Germinal center (tissue), 1 donor: ENCODE data around the gene GDNF.
"Not testable (repeated sequence)": the region's sequence is repeated elsewhere in the genome, so short reads cannot be mapped to it uniquely, and the experiment has no call there.

ENCODE experiments used
- DNase-seq: peaks from one replicate; pipeline ENCODE4 v3.0.0; 2012; ENCODE audit warnings: mixed read lengths, low spot score

The GDNF gene

DNA sequence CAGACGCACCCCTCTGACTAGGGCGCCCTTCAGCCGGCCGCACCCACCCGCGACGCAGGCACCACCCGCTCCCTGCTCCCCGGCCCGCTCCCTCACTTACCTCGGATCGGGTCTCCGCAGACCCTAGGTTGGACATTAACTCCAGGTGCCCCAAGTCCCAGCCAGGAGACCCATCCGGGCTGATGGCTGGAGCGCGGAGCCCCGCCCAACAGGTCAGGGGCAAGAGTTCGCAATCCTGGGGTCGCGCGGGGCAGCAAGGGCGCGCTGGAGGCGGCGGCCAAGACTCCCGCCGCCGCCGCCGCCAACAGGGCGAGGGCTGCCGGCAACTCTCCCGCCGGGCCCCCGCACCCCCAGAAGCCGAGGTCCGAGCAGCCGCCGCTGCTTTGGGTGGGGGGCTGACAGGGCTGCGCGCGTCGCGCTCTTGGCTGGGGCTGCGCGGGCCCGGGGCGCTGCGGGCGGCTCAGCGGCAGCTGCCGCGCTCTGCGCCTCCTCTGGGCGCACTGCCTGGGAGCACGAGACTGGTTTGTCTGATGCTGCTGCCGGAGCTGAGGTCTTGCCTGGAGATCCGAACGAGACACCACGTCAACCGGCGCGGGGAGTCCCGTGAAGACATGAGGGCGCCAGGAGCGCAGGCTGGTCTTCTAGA, at the start of gene GDNF:
Gene GDNF, minus strand, starts transcription at position 635 of the 646 bp plus-strand sequence. CDS start 5,245 bp downstream, outside the sequence.
- no peak for DNase-seq

DNA sequence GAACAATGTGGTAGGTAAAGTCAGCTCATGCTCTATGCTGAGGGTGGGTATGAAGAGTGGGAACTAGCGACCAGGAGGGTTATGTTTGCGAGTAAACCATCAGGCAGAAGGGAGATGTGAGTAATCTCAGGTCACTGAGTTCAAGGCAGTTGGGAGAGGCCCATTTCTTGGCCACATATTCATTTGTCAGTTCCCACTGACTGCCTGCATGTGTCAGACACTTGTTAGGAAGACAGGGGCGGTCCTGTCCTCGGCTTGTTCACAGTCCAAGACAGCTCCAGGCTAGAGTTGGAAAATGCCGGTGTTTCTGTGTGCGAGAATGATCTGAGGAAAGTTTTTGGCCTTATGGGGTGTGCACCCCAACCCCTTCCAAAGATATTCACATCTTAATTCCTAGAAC, 48.6 kb upstream of the GDNF start:
- no peak for DNase-seq

- no peak for DNase-seq
Observed at GRCh38 chr5:37886242-37886905, 46.5 kb upstream of the GDNF start.

DNA sequence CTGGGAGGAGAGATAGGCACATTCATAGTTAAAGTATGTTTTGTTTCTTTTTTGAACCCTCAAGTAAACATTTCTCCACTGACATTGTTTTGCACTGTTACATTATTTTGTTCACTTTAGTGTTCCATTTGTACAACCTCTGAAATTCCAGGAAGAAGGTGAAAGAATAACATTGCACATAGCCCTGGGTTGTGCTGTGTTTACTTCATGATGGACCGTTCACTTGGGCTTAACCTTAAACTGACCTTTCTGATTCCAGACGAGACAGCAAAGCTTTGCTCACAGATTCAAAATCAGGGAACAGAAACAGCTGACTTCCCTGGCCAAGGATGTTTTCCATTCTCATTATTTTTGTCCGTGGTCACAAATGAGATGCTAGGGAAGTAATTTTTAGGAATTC, 42.8 kb upstream of the GDNF start:
- DNase-seq, result no peak

- DNase-seq, result no peak
Observed at GRCh38 chr5:37881359-37881758, 41.5 kb upstream of the GDNF start.

DNA sequence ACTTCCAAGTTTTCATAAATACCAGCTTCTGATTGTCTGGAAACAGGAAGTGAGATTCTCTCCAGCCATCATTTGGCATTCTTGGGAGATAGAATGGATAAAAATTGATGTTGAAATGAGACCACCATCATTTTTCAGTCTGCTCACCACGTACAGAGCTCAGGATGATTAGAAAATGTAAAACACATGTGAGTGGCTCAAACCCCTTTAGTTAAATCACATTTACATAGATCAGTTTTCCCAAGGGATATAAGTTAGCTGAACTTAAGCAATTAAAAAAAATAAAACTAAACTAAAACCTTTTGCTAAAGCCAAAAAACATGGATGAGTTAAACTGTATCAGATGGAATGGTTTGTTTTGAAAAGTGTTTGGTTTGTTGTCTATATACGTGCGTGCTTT, 37.1 kb upstream of the GDNF start:
- no peak for DNase-seq

DNA sequence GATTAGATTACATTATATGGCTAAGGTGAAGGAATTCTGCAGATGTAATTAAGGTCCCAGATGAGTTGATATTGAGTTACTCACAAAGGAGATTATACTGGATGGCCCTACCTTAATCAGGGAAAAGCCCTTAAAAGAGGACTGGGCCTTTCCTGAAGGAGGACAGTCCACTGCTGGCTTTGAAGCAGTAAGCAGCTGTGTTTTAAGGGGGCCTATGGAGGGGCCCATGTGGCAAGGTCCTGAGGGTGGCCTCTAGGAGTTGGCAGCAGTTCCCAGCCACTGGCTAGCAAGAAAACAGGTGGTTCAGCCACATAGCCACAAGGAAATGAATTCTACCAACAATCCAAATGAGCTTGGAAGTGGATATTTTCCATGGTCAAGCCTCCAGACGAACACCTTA, 36.4 kb upstream of the GDNF start:
- DNase-seq, result no peak

GRCh38 chr5:37875051-37875787, 35.4 kb upstream of the GDNF start:
- DNase-seq, result no peak

GRCh38 chr5:37873988-37874387, 34.1 kb upstream of the GDNF start:
- DNase-seq, result no peak

DNA sequence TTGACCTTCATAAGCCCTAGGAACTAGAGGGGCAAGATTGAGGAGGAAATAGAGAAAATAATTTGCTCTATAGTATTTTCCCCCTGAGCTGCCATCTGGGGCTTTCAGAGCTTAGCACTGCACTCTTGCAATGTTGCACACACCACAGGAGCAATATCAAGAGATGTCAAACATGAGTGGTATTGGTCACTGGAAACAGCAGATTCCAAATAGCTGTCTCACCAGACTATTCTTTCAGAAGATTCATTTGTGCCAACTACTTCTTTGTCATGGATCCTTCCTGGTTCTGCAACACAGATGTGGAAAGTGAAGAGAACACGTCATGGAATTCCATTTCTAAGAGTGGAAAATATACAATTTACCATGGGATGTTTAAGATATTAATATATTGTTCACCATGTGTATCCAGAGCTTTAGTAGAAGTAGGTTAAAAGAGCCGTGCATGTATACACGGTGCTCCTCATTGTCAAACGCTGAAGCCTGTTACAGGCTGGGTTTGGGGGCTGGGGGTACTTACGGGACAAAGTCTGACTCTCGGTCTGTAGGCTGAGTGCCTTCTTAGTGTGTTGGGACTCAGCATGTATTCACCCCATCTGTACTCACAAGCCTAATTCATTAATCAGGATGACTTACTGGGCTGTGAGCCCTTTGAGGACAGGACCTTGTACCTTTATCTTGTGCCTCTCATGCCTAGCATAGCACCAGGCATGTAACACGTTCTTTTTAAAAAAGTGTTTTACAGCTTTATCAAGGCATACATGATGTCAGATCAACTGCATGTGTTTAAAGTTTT, 31.4 kb upstream of the GDNF start:
- no peak for DNase-seq

- DNase-seq, result no peak
Observed at GRCh38 chr5:37869216-37869615, 29.4 kb upstream of the GDNF start.

GRCh38 chr5:37867654-37868053, 27.8 kb upstream of the GDNF start:
- no peak for DNase-seq

DNA sequence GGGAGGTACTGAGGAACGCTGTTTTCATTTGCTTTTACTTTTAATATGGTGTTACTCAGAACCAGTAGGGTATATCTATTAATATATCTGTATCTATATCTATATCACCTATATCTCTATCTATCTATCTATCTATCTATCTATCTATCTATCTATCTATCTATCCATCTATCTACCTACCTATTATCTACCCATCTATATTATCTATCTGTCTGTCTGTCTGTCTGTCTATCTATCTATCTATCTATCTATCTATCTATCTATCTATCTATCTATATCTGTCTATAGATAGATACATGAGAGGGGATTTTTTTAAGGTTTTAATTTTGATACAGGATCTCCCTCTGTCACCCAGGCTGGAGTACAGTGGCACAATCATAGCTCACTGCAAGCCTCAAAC, 23.1 kb upstream of the GDNF start:
- not testable (repeated sequence) for DNase-seq

DNA sequence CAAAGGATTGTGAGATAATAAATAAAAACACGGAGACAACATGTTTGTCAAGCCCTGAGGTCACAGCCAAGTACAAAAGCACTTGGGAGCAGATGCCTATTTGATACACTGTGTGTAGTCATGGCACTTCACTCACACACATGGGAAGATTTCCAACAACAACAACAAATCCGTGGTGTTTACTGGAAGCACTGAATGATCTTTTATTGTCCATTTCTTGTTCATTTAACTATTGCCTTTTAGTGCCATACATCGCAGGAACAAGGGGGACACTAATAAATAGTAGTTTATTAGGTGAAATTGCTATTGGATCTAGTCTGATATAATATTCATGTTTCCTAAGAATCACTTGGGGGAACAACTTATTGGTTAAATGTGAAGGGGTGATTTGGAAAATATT, 20.4 kb upstream of the GDNF start:
- no peak for DNase-seq

- no peak for DNase-seq
Observed at GRCh38 chr5:37859805-37860204, 20.0 kb upstream of the GDNF start.

DNA sequence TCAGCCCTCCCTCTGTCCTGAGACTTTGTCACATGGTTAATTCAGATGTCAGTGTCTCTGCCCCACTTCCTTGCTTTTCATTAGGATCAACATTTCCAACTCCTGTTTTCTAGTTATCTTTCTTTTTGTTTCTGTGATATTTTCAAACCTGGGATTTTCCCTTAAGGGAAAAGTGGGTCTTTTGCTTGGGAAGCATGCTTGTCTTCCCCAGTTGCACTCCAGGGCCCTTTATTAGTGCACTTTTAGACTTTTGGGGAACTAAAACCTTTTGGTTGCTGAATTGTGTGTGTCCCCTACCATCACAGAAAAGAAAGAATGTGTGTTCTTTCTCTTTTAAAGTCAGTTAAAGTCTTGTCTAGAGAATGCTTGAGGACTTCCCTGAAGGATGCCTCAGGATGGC, 18.4 kb upstream of the GDNF start:
- no peak for DNase-seq

DNA sequence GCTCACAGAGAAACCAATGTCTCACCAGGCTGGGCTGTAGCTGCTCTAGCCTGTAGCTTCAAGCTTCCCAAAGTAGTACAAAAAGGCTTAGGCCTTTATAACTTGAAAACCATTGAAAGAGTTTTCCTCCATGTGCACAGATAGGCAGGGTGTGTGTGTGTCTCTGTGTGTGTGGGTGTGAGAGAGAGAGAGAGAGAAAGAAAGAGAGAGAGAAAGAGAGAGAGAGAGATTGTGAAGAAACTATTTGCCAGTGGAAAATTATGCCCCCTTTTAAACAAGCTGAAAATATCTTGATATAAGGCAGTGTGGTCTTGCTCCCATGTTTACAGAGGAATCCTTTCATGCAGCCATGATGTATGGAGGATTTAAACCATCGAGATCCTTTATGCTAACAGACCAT, 17.9 kb upstream of the GDNF start:
- no peak for DNase-seq

DNA sequence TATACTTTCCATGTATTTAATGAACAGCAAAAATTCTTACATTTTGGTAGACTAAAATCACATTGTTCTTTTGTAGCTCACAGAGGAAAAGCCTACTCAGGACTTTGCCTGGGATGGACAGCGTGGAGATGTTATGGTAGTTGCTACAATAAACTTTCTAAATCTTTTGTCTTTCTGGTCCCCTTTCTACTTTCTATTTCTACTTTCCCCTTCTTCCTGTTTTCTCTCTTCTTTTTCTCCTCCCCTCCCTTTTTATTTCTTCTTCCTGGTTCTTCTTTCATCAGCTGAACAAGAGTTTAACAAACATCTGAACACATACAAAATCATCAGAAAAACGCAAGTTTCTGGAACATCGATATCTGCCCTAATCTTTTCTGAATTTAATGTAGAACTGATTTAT, 15.6 kb upstream of the GDNF start:
- DNase-seq, result no peak

DNA sequence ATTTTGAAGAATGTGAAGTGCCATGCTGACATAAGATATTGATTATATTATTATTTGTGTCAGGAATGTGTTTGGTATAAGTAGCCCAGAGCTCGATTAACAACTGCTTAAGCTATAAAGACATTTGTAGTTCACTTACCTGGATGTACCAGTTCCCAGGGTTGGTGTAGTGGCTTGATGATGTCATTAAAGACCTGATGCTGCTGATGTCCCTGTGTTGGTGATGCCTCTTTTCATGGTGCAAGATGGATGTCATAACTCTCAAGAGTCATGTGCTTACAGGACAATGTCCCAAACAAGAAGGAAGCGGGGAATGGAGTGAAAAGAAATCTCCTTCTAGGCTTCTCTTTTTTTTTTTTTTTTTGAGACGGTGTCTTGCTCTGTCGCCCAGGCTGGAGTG, 11.5 kb upstream of the GDNF start:
- DNase-seq, result no peak

- DNase-seq, result no peak
Observed at GRCh38 chr5:37850226-37850865, 10.5 kb upstream of the GDNF start.

DNA sequence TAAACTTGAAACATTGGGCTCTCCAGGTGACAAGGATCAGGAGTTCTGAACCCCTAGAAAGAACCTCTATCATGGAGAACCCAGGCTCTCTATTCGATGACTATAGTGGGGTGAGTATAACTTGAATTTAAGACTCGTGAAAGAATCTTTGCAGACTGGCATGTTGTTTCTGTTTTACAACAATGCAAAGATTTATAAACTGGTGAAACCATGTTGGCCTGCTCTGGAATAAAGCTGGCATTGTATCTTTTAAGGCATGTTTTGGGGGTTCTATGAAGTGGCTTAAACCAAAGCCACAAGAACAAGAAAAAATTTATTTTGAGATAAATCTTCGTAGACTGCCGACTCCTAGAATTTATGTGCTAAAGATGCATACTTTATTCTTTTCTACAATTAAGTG, 9.8 kb upstream of the GDNF start:
- no peak for DNase-seq

GRCh38 chr5:37847978-37848425, 8.2 kb upstream of the GDNF start:
- no peak for DNase-seq
